ENCODE measurements around the gene SV2C. TPM values are rescaled to one million over a fixed set of nuclear protein-coding genes. Genes with fewer than 3 reads are reported as not detected.

The SV2C gene
- polyA plus RNA-seq, 2 donors, result 0.22 to 0.43 TPM

GRCh38 chr5:76274571-76274970, 191.4 kb downstream of the SV2C start:
- Histone ChIP-seq H3K27ac (ENCODE audit: low read depth in 2 of 2, low read length in 1 of 2) (no peak overlapping the region), H3K36me3 (ENCODE audit: control insufficient read depth in 2 of 2, insufficient read depth in 2 of 2, low read length in 1 of 2) (no peaks in the 10 kb centered on the region), H3K4me3 (ENCODE audit: low read depth in 1 of 2, low read length in 2 of 2) (no peak overlapping the region), H3K4me1 (ENCODE audit: control insufficient read depth in 2 of 2, insufficient read depth in 2 of 2, low read length in 1 of 2) (no peaks in the 10 kb centered on the region), H3K9me3 (ENCODE audit: control insufficient read depth in 2 of 2, insufficient read depth in 1 of 2, low read depth in 1 of 2, low read length in 1 of 2) (no peaks in the 10 kb centered on the region), H3K27me3 (ENCODE audit: control insufficient read depth in 1 of 2, insufficient read depth in 2 of 2, low read length in 2 of 2) (no peaks in the 10 kb centered on the region)

GRCh38 chr5:76277736-76278135, 194.6 kb downstream of the SV2C start:
- Histone ChIP-seq H3K9me3 (ENCODE audit: control insufficient read depth in 2 of 2, insufficient read depth in 1 of 2, low read depth in 1 of 2, low read length in 1 of 2) (no peaks in the 10 kb centered on the region), H3K27ac (ENCODE audit: low read depth in 2 of 2, low read length in 1 of 2) (no peak overlapping the region), H3K36me3 (ENCODE audit: control insufficient read depth in 2 of 2, insufficient read depth in 2 of 2, low read length in 1 of 2) (no peaks in the 10 kb centered on the region)

GRCh38 chr5:76278261-76278789, 195.1 kb downstream of the SV2C start:
- H3K27ac ChIP-seq (ENCODE audit: low read depth in 2 of 2, low read length in 1 of 2), result no peak overlapping the region
- H3K4me1 ChIP-seq (ENCODE audit: control insufficient read depth in 2 of 2, insufficient read depth in 2 of 2, low read length in 1 of 2), result no peaks in the 10 kb centered on the region
- H3K9me3 ChIP-seq (ENCODE audit: control insufficient read depth in 2 of 2, insufficient read depth in 1 of 2, low read depth in 1 of 2, low read length in 1 of 2), result no peaks in the 10 kb centered on the region
- H3K27me3 ChIP-seq (ENCODE audit: control insufficient read depth in 1 of 2, insufficient read depth in 2 of 2, low read length in 2 of 2), result no peaks in the 10 kb centered on the region
- 85 to 87% methylated on average over 5 of the region's 5 CpGs for WGBS, 2 donors
- no peak overlapping the region for H3K4me3 ChIP-seq (ENCODE audit: low read depth in 1 of 2, low read length in 2 of 2)
- no peaks in the 10 kb centered on the region for H3K36me3 ChIP-seq (ENCODE audit: control insufficient read depth in 2 of 2, insufficient read depth in 2 of 2, low read length in 1 of 2)

More at GRCh38 chr5:76277736-76278135, 194.6 kb downstream of the SV2C start:
- H3K27me3 ChIP-seq (ENCODE audit: control insufficient read depth in 1 of 2, insufficient read depth in 2 of 2, low read length in 2 of 2), result no peaks in the 10 kb centered on the region
- H3K4me3 ChIP-seq (ENCODE audit: low read depth in 1 of 2, low read length in 2 of 2), result no peak overlapping the region
- no peaks in the 10 kb centered on the region for H3K4me1 ChIP-seq (ENCODE audit: control insufficient read depth in 2 of 2, insufficient read depth in 2 of 2, low read length in 1 of 2)

- Histone ChIP-seq H3K27ac (ENCODE audit: low read depth in 2 of 2, low read length in 1 of 2) (no peak overlapping the region), H3K27me3 (ENCODE audit: control insufficient read depth in 1 of 2, insufficient read depth in 2 of 2, low read length in 2 of 2) (no peaks in the 10 kb centered on the region), H3K4me1 (ENCODE audit: control insufficient read depth in 2 of 2, insufficient read depth in 2 of 2, low read length in 1 of 2) (peaks cover 0 to 4% of the 10 kb centered on the region in 2 donors), H3K36me3 (ENCODE audit: control insufficient read depth in 2 of 2, insufficient read depth in 2 of 2, low read length in 1 of 2) (no peaks in the 10 kb centered on the region), H3K4me3 (ENCODE audit: low read depth in 1 of 2, low read length in 2 of 2) (no peak overlapping the region), H3K9me3 (ENCODE audit: control insufficient read depth in 2 of 2, insufficient read depth in 1 of 2, low read depth in 1 of 2, low read length in 1 of 2) (no peaks in the 10 kb centered on the region)
- 93 to 98% methylated on average over 14 of the region's 14 CpGs for WGBS, 2 donors
Observed at GRCh38 chr5:76280494-76280893, 197.3 kb downstream of the SV2C start.

- Histone ChIP-seq H3K27me3 (ENCODE audit: control insufficient read depth in 1 of 2, insufficient read depth in 2 of 2, low read length in 2 of 2) (no peaks in the 10 kb centered on the region), H3K36me3 (ENCODE audit: control insufficient read depth in 2 of 2, insufficient read depth in 2 of 2, low read length in 1 of 2) (no peaks in the 10 kb centered on the region), H3K9me3 (ENCODE audit: control insufficient read depth in 2 of 2, insufficient read depth in 1 of 2, low read depth in 1 of 2, low read length in 1 of 2) (no peaks in the 10 kb centered on the region), H3K4me1 (ENCODE audit: control insufficient read depth in 2 of 2, insufficient read depth in 2 of 2, low read length in 1 of 2) (peaks cover 0 to 4% of the 10 kb centered on the region in 2 donors), H3K4me3 (ENCODE audit: low read depth in 1 of 2, low read length in 2 of 2) (no peak overlapping the region), H3K27ac (ENCODE audit: low read depth in 2 of 2, low read length in 1 of 2) (no peak overlapping the region)
Observed at GRCh38 chr5:76283670-76284069, 200.5 kb downstream of the SV2C start.

- Histone ChIP-seq H3K4me1 (ENCODE audit: control insufficient read depth in 2 of 2, insufficient read depth in 2 of 2, low read length in 1 of 2) (no peaks in the 10 kb centered on the region), H3K27ac (ENCODE audit: low read depth in 2 of 2, low read length in 1 of 2) (no peak overlapping the region), H3K4me3 (ENCODE audit: low read depth in 1 of 2, low read length in 2 of 2) (no peak overlapping the region), H3K27me3 (ENCODE audit: control insufficient read depth in 1 of 2, insufficient read depth in 2 of 2, low read length in 2 of 2) (no peaks in the 10 kb centered on the region), H3K9me3 (ENCODE audit: control insufficient read depth in 2 of 2, insufficient read depth in 1 of 2, low read depth in 1 of 2, low read length in 1 of 2) (no peaks in the 10 kb centered on the region), H3K36me3 (ENCODE audit: control insufficient read depth in 2 of 2, insufficient read depth in 2 of 2, low read length in 1 of 2) (no peaks in the 10 kb centered on the region)
- WGBS, 2 donors, result 86 to 89% methylated on average over 6 of the region's 6 CpGs
Observed at GRCh38 chr5:76289692-76290091, 206.5 kb downstream of the SV2C start.

GRCh38 chr5:76290321-76290757, 207.2 kb downstream of the SV2C start:
- H3K27me3 ChIP-seq (ENCODE audit: control insufficient read depth in 1 of 2, insufficient read depth in 2 of 2, low read length in 2 of 2), result no peaks in the 10 kb centered on the region
- no peaks in the 10 kb centered on the region for H3K4me1 ChIP-seq (ENCODE audit: control insufficient read depth in 2 of 2, insufficient read depth in 2 of 2, low read length in 1 of 2)
- H3K4me3 ChIP-seq (ENCODE audit: low read depth in 1 of 2, low read length in 2 of 2), result no peak overlapping the region
- H3K9me3 ChIP-seq (ENCODE audit: control insufficient read depth in 2 of 2, insufficient read depth in 1 of 2, low read depth in 1 of 2, low read length in 1 of 2), result no peaks in the 10 kb centered on the region
- no peaks in the 10 kb centered on the region for H3K36me3 ChIP-seq (ENCODE audit: control insufficient read depth in 2 of 2, insufficient read depth in 2 of 2, low read length in 1 of 2)
- 38 to 52% methylated on average over 3 of the region's 3 CpGs for WGBS, 2 donors
- no peak overlapping the region for H3K27ac ChIP-seq (ENCODE audit: low read depth in 2 of 2, low read length in 1 of 2)

GRCh38 chr5:76291305-76292077, 208.3 kb downstream of the SV2C start:
- H3K4me1 ChIP-seq (ENCODE audit: control insufficient read depth in 2 of 2, insufficient read depth in 2 of 2, low read length in 1 of 2), result no peaks in the 10 kb centered on the region
- H3K27ac ChIP-seq (ENCODE audit: low read depth in 2 of 2, low read length in 1 of 2), result peak overlapping the region in 1 of 2 donors; percentile 40
- H3K4me3 ChIP-seq (ENCODE audit: low read depth in 1 of 2, low read length in 2 of 2), result no peak overlapping the region
- no peaks in the 10 kb centered on the region for H3K36me3 ChIP-seq (ENCODE audit: control insufficient read depth in 2 of 2, insufficient read depth in 2 of 2, low read length in 1 of 2)
- H3K27me3 ChIP-seq (ENCODE audit: control insufficient read depth in 1 of 2, insufficient read depth in 2 of 2, low read length in 2 of 2), result no peaks in the 10 kb centered on the region
- H3K9me3 ChIP-seq (ENCODE audit: control insufficient read depth in 2 of 2, insufficient read depth in 1 of 2, low read depth in 1 of 2, low read length in 1 of 2), result no peaks in the 10 kb centered on the region
- 73 to 81% methylated on average over 8 of the region's 8 CpGs for whole genome bisulfite sequencing, 2 donors

GRCh38 chr5:76292620-76293322, 209.6 kb downstream of the SV2C start:
- H3K27ac ChIP-seq (ENCODE audit: low read depth in 2 of 2, low read length in 1 of 2), result no peak overlapping the region
- H3K4me3 ChIP-seq (ENCODE audit: low read depth in 1 of 2, low read length in 2 of 2), result no peak overlapping the region
- no peaks in the 10 kb centered on the region for H3K9me3 ChIP-seq (ENCODE audit: control insufficient read depth in 2 of 2, insufficient read depth in 1 of 2, low read depth in 1 of 2, low read length in 1 of 2)
- WGBS, 2 donors, result 82 to 92% methylated on average over 2 of the region's 2 CpGs
- no peaks in the 10 kb centered on the region for H3K4me1 ChIP-seq (ENCODE audit: control insufficient read depth in 2 of 2, insufficient read depth in 2 of 2, low read length in 1 of 2)
- no peaks in the 10 kb centered on the region for H3K36me3 ChIP-seq (ENCODE audit: control insufficient read depth in 2 of 2, insufficient read depth in 2 of 2, low read length in 1 of 2)
- H3K27me3 ChIP-seq (ENCODE audit: control insufficient read depth in 1 of 2, insufficient read depth in 2 of 2, low read length in 2 of 2), result no peaks in the 10 kb centered on the region
